Panc1 (cell line): ENCODE results near the gene NNAT. TPM values are rescaled to one million over a fixed set of nuclear protein-coding genes. Genes with fewer than 3 reads are reported as not detected.

ENCODE experiments used
- ATAC-seq: fragments of 200-7000 bp; cut with Tn5 transposase; 2 replicates; pipeline ENCODE4 v1.9.1; 2020; ENCODE audit warnings: mild to moderate bottlenecking, moderate library complexity
- BruUV-seq: library from RNA; stranded (reverse); fragments of 400-500 nt; replicated peaks from 2 replicates; lab custom pipeline; 2021; lab: Mats Ljungman, UMichigan
- CTCF ChIA-PET: fragments of 300-600 bp; sonication (Branson Sonifier 250); formaldehyde crosslinking; loops from one replicate; lab custom pipeline; 2022; ENCODE audit warnings: antibody characterized with exemption; lab: Charles Lee
- POLR2A ChIA-PET: fragments of 300-600 bp; sonication (Branson Sonifier 250); formaldehyde crosslinking; loops from one replicate; lab custom pipeline; 2022; ENCODE audit warnings: antibody characterized with exemption; lab: Charles Lee
- DNase-seq: peaks from one replicate; pipeline ENCODE4 v3.0.0-alpha.2; 2010; ENCODE audit warnings: low read depth, low spot score
- H3K27ac ChIP-seq: 2 replicates; pipeline ENCODE4 v1.5.1; 2011; ENCODE audit warnings: mild to moderate bottlenecking, low read length, inconsistent platforms
- H3K27me3 ChIP-seq: fragments of 200-500 bp; sonication (Bioruptor generic); 2 replicates; pipeline ENCODE4 v1.6.0; 2014; ENCODE audit warnings: low read length, inconsistent platforms; ENCODE audit not compliant: control insufficient read depth, insufficient read depth
- H3K36me3 ChIP-seq: fragments of 200-500 bp; sonication (Bioruptor generic); 2 replicates; pipeline ENCODE4 v1.5.1; 2014; ENCODE audit warnings: inconsistent platforms, mild to moderate bottlenecking, low read length, moderate library complexity; ENCODE audit not compliant: control insufficient read depth, insufficient read depth
- H3K4me1 ChIP-seq: 2 replicates; pipeline ENCODE4 v1.5.1; 2011; ENCODE audit warnings: inconsistent platforms, mild to moderate bottlenecking, low read length, moderate library complexity; ENCODE audit not compliant: control insufficient read depth, insufficient read depth
- H3K4me3 ChIP-seq, 2 experiments: 2 replicates each; pipeline ENCODE4 v1.5.1; 2011 to 2012; ENCODE audit warnings: low read depth in 2 of 2, low read length in 2 of 2, mild to moderate bottlenecking in 2 of 2, inconsistent platforms in 1 of 2, moderate library complexity in 1 of 2
- H3K9me3 ChIP-seq: fragments of 200-500 bp; sonication (Bioruptor generic); 2 replicates; pipeline ENCODE4 v1.5.1; 2014; ENCODE audit warnings: low read depth, mild to moderate bottlenecking, inconsistent platforms, low read length, moderate library complexity; ENCODE audit not compliant: control insufficient read depth, insufficient read depth
- CTCF ChIP-seq: fragments of 450-650 bp; IDR thresholded peaks from 2 replicates; pipeline ENCODE4 v1.5.1; 2017; ENCODE audit warnings: mild to moderate bottlenecking
- POLR2AphosphoS5 ChIP-seq: IDR thresholded peaks from 2 replicates; pipeline ENCODE4 v1.6.1; 2012; ENCODE audit warnings: mild to moderate bottlenecking, low read depth, low read length, moderate library complexity
- SIN3A ChIP-seq: IDR thresholded peaks from 2 replicates; pipeline ENCODE4 v1.6.1; 2012; ENCODE audit warnings: low read depth, mild to moderate bottlenecking, low read length, moderate library complexity, borderline replicate concordance; ENCODE audit not compliant: insufficient read depth
- TCF7L2 ChIP-seq: IDR thresholded peaks from 2 replicates; pipeline ENCODE4 v1.6.1; 2011; ENCODE audit warnings: mild to moderate bottlenecking, low read depth, low read length, inconsistent platforms
- in situ Hi-C: cut with HindIII; loops from 2 replicates; pipeline ENCODE4 v1.10.0; 2016; ENCODE audit warnings: low sequenced_read_pairs, low pct_unique_long_range_greater_than_20kb
- intact Hi-C: fragments of 100-400 bp; cut with micrococcal nuclease; formaldehyde crosslinking; loops from one replicate; pipeline ENCODE4 v1.10.0; 2022; ENCODE audit not compliant: unreplicated experiment
- total RNA-seq: library from RNA; stranded (reverse); gene quantifications from one replicate; pipeline ENCODE4 v1.2.1, GENCODE V29; 2021; ENCODE audit not compliant: unreplicated experiment
- TF ChIP-seq, protein P1 (sequence below), 2 experiments: IDR thresholded peaks; 2 replicates each; pipeline ENCODE4 v1.6.1; 2011 to 2012; ENCODE audit warnings: low read depth in 2 of 2, control low read depth in 1 of 2, low read length in 1 of 2, mild to moderate bottlenecking in 1 of 2, moderate library complexity in 1 of 2; ENCODE audit not compliant: insufficient read depth in 1 of 2

Gene NNAT
- total RNA-seq, 1 experiment from 2014 or later, result not detected

GRCh38 chr20:37524859-37525708 is 4.0 kb downstream of the NNAT start:
- Histone ChIP-seq H3K27ac (no peak overlapping the region), H3K36me3 (peaks cover 5% of the 10 kb centered on the region; the same call in 1 of the 2 replicates), H3K4me3 (no peak overlapping the region), H3K9me3 (no peaks in the 10 kb centered on the region), H3K4me1 (peaks cover 12% of the 10 kb centered on the region), H3K27me3 (no peaks in the 10 kb centered on the region)
- no peak for DNase-seq
- BruUV-seq, result no TSS peak
- intact Hi-C loops, result loop anchor here (5.0 kb wide), 1 partner anchor 118 kb away; no protein-coding TSS in a partner anchor
- no peak for ATAC-seq
- CTCF ChIA-PET, result interaction anchor here (0.6 kb wide), 1 partner anchor 204 kb away, joined by 5 read pairs; no protein-coding TSS in a partner anchor
- TF ChIP-seq, protein P1, sequence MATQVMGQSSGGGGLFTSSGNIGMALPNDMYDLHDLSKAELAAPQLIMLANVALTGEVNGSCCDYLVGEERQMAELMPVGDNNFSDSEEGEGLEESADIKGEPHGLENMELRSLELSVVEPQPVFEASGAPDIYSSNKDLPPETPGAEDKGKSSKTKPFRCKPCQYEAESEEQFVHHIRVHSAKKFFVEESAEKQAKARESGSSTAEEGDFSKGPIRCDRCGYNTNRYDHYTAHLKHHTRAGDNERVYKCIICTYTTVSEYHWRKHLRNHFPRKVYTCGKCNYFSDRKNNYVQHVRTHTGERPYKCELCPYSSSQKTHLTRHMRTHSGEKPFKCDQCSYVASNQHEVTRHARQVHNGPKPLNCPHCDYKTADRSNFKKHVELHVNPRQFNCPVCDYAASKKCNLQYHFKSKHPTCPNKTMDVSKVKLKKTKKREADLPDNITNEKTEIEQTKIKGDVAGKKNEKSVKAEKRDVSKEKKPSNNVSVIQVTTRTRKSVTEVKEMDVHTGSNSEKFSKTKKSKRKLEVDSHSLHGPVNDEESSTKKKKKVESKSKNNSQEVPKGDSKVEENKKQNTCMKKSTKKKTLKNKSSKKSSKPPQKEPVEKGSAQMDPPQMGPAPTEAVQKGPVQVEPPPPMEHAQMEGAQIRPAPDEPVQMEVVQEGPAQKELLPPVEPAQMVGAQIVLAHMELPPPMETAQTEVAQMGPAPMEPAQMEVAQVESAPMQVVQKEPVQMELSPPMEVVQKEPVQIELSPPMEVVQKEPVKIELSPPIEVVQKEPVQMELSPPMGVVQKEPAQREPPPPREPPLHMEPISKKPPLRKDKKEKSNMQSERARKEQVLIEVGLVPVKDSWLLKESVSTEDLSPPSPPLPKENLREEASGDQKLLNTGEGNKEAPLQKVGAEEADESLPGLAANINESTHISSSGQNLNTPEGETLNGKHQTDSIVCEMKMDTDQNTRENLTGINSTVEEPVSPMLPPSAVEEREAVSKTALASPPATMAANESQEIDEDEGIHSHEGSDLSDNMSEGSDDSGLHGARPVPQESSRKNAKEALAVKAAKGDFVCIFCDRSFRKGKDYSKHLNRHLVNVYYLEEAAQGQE (IDR thresholded peaks at IDR 0.05; ENCODE audit: insufficient read depth in 1 of 2, low read depth in 2 of 2, low read length in 1 of 2), result no peak
- TF ChIP-seq POLR2AphosphoS5 (no peak), TCF7L2 (no peak), CTCF (no peak), SIN3A (no peak)
- POLR2A ChIA-PET, result no interaction called here
- in situ Hi-C loops, result no loop called here

DNA sequence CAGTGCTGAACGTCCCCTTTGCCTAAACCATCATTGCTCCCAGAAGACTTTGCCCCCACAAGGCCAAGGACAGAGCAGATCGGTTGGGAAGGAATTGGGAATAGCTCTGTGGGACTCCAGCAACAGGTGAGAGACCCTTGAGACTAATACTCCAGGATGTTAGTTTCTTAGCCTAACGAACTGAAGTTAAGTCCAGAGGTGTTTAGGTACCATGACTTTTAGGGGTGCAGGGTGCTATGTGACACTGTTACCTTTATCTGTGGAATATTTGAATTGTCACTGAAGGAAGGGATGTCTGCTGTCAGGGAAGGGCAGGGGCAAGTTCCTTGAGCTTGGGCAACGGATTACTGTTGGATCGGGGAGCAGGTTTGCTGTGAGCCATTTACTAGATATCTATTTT is 4.8 kb downstream of the NNAT start:
- H3K27me3 ChIP-seq, result no peaks in the 10 kb centered on the region
- no peak overlapping the region; a peak in 1 of 4 replicates for H3K4me3 ChIP-seq
- CTCF ChIA-PET, result interaction anchor here (0.6 kb wide), 1 partner anchor 205 kb away, joined by 5 read pairs; no protein-coding TSS in a partner anchor
- H3K9me3 ChIP-seq, result no peaks in the 10 kb centered on the region
- intact Hi-C loops (loop anchor here (5.0 kb wide), 1 partner anchor 119 kb away; no protein-coding TSS in a partner anchor), in situ Hi-C loops (no loop called here)
- BruUV-seq, result no TSS peak
- ATAC-seq (no peak), DNase-seq (no peak)
- POLR2A ChIA-PET, result no interaction called here
- no peak overlapping the region for H3K27ac ChIP-seq
- peaks cover 5% of the 10 kb centered on the region; the same call in 1 of the 2 replicates for H3K36me3 ChIP-seq
- H3K4me1 ChIP-seq, result peaks cover 12% of the 10 kb centered on the region
- TF ChIP-seq CTCF (no peak), TCF7L2 (no peak), SIN3A (no peak), POLR2AphosphoS5 (no peak)
- TF ChIP-seq, protein P1 (IDR thresholded peaks at IDR 0.05; ENCODE audit: insufficient read depth in 1 of 2, low read depth in 2 of 2, low read length in 1 of 2), result no peak
